ENCODE data around the gene VAV3. TPM values are rescaled to one million over a fixed set of nuclear protein-coding genes. Genes with fewer than 3 reads are reported as not detected.

VAV3 gene
- total and polyA plus RNA-seq, 9 of the 15 experiments (the other 6 are each of a cell fraction or from before 2014, with no cell fraction given), result not detected

DNA sequence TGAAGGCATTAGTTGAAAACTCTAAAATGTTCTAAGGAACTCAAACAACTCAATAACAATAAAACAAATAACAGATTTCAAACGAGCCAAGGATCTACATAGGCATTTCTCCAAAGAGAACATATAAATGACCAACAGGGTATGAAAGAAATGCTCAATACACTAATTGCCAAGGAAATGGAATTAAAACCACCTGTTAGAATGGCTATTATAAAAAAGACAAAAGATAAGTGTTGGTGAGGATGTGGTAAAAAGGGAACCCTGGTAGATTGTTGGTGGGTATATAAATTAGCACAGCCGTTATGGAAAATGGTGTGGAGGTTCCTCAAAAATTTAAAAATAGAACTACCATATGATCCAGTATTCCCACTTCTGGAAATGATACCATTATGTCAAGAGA, 9.1 kb upstream of the VAV3 start:
- Histone ChIP-seq H3K27me3 (ENCODE audit: control insufficient read depth in 2 of 2, insufficient read depth in 2 of 2, low read length in 2 of 2) (no peaks in the 10 kb centered on the region; a peak in 3 of 5 replicates), H3K4me3 (no peak overlapping the region), H3K4me1 (replicated peaks in 1 of 2; ENCODE audit: control insufficient read depth in 2 of 2, insufficient read depth in 2 of 2, low read length in 2 of 2) (no peaks in the 10 kb centered on the region), H4K20me1 (replicated peaks; ENCODE audit: control insufficient read depth, insufficient read depth, low read length) (no peaks in the 10 kb centered on the region), H3K79me2 (ENCODE audit: control insufficient read depth, insufficient read depth, low read length) (no peaks in the 10 kb centered on the region), H3K36me3 (ENCODE audit: control insufficient read depth, insufficient read depth, low read length) (no peaks in the 10 kb centered on the region), H3K9me3 (replicated peaks; ENCODE audit: control insufficient read depth, insufficient read depth, low read depth, low read length) (no peaks in the 10 kb centered on the region), H3K27ac (ENCODE audit: extremely low read depth, low read depth, low read length) (no peak overlapping the region), H3K9ac (ENCODE audit: insufficient read depth in 1 of 2, low read depth in 2 of 2, low read length in 2 of 2) (no peak overlapping the region), H2AFZ (ENCODE audit: low read depth, low read length) (no peak overlapping the region), H3K9me1 (ENCODE audit: control insufficient read depth, insufficient read depth, low read length) (no peaks in the 10 kb centered on the region), H3K4me2 (ENCODE audit: insufficient read depth, low read length) (no peak overlapping the region)
- no peak for ATAC-seq
- in situ Hi-C loops (cut with MboI), result no loop called here
- intact Hi-C loops (cut with micrococcal nuclease), result no loop called here
- no peak for DNase-seq (ENCODE audit: extremely low read depth in 1 of 4, low spot score in 3 of 4)
- no TSS peak for BruUV-seq (replicated peaks)
- 0% methylated on average over 2 of the region's 2 CpGs for WGBS (ENCODE audit: insufficient coverage, low coverage, missing lambda C conversion rate)
- no peak for FAIRE-seq
- TF ChIP-seq SRSF7 (optimal IDR thresholded peaks at IDR 0.05; ENCODE audit: low read depth, low read length) (no peak), MAZ (CRISPR knock-in tag; conservative IDR thresholded peaks at IDR 0.05 in 1 of 2, IDR thresholded peaks at IDR 0.05 in 1 of 2) (no peak), KLF6 (CRISPR knock-in tag; IDR thresholded peaks at IDR 0.05; ENCODE audit: borderline replicate concordance) (no peak)
- TF ChIP-seq, protein P1, sequence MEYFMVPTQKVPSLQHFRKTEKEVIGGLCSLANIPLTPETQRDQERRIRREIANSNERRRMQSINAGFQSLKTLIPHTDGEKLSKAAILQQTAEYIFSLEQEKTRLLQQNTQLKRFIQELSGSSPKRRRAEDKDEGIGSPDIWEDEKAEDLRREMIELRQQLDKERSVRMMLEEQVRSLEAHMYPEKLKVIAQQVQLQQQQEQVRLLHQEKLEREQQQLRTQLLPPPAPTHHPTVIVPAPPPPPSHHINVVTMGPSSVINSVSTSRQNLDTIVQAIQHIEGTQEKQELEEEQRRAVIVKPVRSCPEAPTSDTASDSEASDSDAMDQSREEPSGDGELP (CRISPR knock-in tag; IDR thresholded peaks at IDR 0.05; ENCODE audit: borderline replicate concordance), result no peak
- ChIA-PET POLR2A (no interaction called here), CTCF (ENCODE audit: low intra/inter-chr PET ratio) (no interaction called here)
